DMS114 treated with DMSO at 0.1 percent for 48 hours (cell line): Measurements from ENCODE around the gene LSAMP.

Source experiments
- DNase-seq: peaks from one replicate; lab custom pipeline; 2025; ENCODE audit not compliant: unreplicated experiment; lab: John Stamatoyannopoulos, UW

LSAMP gene

DNA sequence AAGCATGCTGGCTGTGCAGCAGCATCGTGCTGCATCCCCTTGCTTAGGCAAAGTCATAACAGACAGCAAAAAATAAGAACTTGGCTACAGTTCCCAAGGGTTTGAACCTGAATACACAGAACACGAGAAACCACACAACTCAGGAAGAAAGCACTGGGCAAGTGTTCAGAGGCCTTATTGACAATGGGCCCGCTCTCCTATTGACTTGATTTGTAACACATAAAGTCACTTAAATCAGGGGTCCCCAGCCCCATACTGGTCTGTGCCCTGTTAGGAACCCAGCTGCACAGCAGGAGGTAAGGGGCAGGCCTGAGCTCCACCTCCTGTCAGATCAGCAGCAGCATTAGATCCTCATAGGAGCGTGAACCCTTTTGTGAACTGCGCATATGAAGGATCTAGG, 145.1 kb downstream of the LSAMP start:
- DNase-seq, result no peak

DNA sequence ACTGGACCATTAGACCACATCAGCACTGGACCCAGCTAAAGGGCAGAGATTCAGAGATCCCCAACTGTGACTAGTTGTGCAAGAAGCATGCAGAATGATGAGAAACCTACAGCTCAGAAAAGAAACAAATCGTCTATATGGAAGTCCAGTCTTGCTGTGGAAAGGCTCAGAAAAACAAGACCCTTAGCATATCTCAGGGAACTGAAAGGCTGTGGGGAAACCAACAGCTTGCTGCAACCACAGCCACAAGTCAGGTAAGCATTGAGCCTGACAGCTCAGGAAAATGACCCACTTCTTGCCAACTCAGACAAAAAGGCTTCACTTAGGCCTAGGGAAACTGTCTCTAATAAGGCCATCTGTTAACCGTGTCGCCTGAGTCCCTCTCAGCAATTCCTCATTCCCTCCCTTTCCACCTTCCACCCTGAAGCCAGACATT, 145.6 kb downstream of the LSAMP start:
- no peak for DNase-seq

DNA sequence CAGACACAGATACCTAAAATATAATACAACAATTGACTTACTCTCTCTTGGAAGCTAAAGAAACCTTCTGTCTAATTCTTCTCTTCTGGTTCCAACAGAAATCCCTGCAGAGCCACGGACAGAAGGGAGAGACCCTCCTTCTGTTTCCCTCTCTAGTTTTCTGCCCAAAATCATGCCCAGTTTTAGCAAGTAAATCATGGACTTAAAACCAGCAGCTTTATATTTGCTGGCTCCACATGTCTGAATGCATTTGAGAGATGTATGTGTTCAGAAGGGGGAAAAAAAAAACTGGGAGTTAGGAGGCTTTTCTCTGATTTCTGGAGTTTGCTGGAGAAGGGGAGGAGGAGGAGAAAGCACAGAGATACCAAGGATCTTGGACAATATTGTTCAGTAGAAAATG, 147.1 kb downstream of the LSAMP start:
- DNase-seq, result no peak

DNA sequence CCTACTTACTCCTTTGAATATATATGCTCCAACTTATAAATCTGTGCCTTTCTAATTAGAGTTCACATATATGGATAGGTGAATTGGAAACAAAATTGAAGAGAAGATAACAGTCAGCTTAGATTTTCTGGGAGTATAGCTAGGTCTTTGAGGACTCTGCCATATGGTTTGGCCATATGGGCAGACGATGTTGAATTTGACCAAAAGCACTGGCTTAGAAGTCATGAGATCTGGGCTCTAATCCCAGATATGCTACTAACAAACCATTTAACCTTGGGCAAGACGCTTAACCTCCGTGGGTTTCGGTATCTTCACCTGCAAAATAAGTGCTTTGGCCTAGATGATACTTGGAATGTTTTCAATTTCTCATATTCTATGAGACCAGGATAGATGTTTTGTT, 154.1 kb downstream of the LSAMP start:
- no peak for DNase-seq

DNA sequence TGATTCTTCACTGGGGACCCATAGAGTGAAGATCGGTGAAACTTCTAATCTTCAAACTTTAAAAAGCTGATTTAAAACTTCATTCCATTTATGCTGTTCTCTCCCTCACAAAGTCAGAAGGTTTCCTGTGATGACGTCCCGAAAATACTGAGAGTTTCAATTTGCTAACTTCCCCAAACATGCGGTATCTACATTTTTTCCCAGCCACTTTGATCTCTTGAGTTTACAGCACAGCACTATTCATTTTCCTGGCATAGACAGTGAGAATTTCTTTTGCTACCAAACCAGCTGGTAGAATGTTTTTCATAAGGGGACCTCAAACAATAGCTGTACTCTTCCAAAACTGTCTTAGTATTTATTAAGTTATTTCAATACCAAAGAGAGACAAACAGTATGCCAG, 156.8 kb downstream of the LSAMP start:
- DNase-seq, result no peak

DNA sequence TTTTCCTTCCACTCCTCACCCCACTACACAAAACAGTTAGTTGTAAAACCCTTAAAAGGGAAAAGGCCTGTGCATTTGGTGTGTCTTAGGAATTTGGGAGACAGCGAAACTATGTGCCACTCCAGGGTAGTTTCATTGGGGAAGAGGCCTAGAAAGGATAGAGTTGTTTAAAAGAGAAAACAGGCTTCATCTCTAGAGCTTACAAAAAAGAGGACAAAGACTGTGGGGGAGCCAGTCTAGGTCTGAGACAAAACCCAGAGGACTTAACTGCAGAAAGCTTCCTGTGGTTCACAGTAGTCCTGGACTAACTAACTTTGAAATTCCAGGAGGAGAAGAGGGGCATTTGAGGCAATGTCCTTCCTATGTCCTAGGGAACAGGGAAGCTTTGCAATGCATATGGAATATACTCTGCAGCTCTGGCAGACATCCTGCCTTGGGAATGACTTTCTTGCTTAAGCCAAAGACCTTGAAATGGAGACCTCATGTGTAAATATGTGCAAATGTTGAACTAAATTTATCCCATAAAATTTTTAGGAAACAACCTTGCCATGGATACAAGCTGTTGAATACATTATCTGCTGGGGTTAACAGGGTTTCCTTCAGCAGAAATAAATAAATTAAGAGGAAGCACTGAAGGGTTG, 159.4 kb downstream of the LSAMP start:
- DNase-seq, result no peak

DNA sequence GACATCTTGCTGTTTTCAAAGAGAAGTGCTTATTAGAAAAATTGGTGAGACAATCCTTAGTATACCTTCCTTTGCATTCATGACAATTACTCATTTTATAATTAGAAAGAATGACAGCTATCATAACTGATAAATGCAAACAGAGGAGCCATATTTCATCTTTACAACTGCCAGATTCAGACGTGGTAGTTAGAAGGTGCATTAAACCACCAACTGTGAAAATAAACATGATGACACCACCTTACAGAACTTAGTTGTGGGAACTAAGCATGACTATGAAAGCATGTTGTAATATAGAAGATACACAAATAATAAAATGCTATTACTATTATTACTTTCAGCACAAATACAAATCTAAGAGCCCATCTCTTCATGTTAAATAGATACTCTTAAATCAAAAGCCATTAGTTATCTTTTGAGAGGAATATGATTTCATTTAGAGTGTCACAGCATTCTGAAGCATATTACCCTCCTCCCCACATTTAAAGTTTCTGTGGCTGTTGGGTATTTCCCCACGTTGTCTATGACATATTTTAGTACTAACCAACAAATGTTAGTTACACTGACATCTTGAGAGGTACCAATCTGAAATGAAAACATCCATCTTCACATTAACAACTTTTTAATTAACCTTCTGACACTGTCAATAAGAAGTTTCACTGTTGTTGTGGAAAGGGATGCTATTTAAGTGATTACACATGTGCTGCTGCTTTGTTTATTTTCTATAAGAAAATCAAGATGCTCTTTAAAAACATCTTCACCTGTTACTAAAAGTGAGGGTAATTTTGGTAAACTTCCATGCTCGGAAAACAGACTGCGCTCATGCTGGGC, 163.8 kb downstream of the LSAMP start:
- no peak for DNase-seq

DNA sequence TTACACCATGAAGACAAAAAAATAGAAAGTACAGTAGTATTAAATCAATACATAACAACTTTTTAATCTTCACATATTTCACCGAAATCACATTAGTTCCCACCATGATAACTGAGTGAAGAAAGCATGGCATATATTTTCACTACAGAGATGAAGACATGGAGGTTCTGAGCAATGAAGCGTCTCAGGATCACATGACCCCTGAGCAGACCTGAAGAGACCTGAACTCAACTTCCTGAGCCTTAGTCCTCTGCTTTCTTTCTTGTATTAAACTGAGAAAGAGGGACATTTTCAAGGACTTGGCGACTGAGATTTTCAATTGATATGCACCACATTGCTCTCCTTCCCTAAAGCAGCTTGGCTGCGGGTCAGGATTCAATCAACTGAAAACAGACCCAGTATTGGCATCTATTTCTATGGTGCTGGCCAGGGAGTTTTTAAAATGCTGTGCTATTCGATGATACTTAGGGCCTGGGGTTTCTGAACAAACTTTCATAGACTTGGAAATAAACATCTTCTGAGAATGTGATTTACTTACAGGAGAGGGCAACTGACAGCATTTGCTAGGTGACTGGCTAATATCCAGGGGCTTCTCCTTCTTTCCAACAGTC, 165.1 kb downstream of the LSAMP start:
- no peak for DNase-seq

DNA sequence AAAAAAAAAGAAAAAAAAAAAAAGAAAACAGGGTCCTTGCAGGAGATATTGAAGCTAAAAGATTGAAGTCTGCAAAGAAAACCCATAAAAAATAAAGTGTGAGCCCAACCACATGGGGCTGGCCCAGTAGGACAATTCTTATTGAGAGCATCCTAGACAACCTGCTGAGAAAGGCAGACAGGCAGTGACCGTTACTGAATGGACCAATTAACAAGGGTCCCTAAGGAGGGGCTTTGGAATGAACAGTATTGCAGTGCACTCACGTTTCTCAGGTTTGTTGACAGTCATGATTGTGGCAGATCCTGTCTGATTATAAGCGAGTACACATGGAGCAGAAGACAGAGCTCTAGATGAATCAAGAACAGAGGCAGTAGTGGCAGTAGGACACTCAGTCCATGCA, 168.6 kb downstream of the LSAMP start:
- no peak for DNase-seq

DNA sequence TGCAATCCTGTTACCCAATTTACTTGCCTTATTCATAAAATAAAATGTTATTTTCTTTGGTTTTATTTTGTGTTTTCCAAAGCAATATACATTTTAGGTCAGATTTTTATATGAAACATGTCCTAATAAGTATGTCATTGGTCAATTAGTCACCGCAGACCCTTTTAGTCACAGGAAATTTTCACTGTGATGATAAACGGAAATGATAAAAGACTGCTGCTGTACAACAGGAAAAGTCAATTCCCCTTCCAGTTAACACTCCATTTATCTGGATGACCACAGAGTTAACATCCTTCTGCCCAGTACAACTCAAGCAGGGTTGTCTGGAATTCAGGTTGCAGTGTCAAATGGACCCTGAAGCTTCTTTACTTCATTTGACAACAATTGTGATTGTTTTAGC, 175.2 kb downstream of the LSAMP start:
- no peak for DNase-seq

DNA sequence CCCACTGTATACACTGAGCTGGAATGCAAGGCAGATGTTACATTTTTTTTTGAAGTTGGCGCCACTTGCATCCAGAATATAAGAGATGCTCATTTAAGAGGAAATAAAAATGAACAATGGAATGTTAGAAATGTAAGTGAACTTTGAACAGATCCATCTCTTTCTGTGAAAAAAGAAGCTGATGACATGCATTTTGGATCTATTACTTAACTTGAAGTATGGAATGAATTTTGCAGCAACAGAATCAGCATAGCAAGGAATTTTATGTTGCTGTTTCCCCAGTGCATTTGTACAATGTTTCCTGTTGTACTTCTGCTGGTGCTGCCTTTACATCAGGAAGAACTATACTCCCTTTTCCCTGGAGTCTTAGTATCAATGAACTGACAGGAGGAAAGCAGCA, 178.2 kb downstream of the LSAMP start:
- DNase-seq, result no peak

DNA sequence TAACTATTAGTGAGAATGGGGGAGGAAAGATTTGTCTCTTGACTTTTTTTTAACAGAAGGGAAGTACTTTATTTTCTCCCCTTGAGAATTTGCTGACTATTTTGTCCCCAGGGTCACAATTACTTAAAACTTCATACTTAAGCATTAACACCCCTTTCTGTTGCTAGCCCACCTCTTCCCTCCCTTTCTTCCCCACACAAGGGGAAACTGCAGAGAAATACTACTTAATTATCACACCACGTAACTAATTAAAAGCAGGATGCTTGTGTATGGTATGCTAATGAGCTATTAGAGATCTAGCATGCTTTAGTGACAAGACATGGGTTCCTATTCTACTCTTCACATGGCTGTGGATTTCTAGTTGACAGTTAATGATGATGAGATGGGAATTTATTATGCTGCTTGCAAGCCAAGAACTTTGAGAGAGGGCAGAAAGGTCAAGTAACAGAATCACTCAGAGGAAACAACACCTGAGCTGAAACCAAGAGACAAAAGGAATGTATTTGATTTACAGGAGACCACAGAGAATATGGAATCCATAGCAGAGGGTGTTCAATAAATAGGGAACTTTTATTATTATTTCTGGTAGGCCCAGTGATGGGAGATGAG, 179.2 kb downstream of the LSAMP start:
- no peak for DNase-seq

DNA sequence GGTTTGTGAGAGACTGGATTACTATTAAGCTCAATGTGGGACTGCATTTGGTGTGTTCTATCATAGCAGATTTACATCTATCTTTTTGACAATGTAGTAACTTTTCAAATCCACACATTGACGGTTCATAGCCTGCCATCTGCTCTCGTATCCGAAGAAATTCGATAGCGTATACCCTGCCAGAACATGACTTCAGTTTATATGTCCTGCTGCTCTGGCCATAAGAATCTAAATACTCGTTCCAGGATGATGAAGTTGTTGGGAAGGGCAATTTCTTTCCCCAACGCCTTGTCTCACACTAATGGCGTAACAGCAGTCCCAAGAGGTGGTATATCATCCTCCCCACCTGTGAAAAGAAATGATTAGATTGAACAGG, 180.0 kb downstream of the LSAMP start:
- DNase-seq, result no peak

DNA sequence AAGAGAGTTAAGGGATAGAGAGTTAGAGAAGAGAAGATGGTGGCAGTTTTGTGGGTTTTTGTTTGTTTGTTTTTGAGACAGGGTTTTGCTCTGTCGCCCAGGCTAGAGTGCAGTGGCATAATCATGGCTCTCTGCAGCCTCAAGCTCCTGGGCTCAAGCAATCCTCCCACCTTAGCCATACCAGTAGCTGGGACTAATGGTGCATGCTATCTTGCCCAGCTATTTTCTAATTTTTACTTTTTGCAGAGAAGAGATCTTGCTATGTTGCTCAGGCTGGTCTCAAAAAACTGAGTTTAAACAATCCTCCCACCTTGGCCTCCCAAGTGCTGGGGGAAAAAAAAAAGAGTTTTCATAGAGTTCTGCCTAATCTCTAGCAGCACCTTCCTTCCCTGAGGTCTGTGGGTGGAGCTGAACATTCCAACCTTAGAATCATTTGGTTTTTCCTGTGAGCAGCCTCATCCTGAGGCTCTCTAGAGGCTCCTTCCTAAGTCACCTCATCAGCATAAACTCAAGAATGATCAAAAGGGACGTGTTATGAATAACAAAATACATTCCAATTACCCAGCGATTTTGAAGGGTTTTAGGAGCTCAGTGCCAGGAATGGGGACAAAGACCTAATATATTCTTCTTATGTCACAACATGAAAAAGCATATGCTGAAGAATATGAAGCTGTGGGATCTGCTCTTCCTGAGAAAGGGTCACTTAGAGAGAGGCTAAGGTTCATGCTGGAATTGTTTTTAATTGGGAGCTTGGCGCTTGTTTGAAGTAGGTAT, 180.6 kb downstream of the LSAMP start:
- no peak for DNase-seq

DNA sequence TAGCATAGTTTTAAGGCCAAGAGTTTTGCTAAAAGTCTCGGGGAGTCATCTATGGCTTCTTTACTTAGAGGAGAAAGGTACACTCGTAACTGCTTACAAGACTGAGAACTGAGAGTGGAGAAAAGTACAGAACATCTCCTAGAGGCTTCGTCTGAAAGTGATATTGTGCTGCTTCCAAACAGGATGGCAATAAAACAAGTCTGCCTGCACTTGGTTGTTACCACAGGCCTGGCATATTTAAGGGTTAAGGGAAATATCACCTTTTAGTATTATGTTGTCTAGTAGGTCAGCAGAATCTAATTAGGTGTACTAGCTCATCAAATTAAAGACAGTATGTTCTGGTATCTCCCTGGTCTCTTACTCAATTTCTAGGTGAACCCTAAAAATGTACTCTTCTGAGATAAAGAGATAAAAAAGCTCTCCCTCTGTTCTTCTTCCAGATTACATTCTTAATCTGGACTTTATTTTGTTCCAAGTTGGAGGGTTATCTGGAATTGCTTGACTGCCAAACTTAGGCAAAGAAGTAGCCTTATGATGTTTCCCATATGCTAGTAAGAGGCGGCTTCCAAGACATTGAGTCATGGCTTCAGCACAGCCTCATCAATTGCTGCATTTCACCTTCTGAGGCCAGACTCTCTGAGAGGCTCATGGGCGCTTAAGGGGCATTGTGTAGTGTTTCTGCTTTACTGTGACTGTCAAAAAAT, 181.3 kb downstream of the LSAMP start:
- DNase-seq, result no peak

DNA sequence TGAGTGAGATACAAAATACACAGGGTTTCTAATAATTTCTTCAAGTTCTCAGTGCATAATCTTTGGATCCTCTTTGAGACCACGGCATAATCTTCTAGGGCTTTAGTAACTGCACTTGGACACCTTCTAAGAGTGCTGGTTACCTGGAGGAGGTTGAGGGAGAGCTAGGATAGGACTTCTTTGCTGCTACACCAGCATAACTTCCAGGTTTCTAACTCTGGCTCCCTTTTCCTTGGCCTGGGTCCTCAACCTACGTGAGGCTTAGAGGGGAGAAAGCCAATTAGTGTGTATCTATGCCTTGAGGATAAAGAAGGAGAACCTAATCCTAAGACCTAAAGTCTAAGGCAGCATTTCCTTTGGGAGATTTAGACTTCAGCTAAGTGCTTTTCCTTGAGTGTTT, 184.8 kb downstream of the LSAMP start:
- DNase-seq, result no peak

DNA sequence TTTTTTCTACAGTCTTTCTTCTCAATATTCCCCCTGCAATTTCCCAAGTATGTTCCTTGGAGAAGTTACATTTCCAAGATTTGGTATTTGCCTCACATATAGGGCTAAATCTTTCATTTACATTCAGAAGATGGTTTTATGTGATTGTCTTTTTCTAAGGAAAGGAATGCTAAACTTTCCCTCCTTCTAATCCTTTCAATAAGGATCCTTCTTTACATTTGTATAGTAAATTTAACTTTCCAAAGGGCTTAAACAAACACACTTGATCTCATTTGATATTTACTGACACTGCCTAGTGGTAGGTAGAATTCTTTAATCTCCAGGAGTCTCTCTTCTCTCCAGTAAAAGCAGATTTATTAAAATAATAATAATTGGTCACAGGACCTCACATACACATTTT, 185.3 kb downstream of the LSAMP start:
- no peak for DNase-seq

DNA sequence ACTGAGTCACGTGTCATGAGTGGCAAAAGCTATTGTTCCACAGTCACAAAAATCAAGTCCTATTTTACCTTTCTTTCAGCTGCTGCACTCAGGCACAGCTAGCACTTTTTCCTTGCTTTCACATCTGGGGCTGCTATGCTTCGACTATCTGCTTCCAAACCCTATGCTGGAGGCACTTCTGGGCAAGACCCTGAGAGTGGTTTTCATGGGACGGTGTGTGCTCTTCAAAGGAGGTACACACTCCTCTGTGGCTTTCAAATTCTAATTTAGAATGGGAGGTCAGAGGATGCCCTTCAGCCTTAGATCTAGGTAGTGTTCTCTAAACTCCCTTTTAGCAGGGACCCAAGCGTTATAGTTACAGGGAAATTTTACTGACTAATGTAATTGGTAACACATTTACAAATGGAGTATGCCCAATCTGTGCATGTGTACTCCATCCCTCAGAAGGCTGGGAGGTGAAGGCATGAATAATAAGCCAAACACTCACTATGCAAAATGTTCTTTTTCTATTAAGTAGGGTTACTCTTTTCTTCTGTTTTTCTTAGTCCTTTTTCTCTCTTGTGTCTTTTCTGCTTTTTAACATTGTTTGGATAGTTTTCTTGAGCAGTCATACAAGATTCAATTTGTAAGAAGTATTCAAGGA, 188.3 kb downstream of the LSAMP start:
- DNase-seq, result no peak

DNA sequence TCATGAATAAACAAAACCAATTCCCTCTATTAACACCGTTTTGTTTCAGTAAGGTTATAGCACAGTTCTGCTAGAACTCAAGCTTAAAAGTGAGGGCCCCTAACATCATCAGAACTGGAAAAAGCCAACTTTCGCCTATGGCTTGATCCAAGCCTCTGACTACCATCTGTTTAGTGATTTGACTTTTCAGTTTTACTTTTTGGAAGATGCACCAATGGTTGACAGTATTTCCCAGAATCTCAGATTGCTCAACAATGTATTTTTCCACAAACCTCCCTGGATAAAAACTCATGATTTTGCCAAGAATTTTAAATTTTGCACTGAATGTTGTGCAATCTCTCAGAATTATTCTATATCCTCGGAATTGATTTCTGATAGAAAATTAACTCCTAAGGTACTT, 190.7 kb downstream of the LSAMP start:
- no peak for DNase-seq

DNA sequence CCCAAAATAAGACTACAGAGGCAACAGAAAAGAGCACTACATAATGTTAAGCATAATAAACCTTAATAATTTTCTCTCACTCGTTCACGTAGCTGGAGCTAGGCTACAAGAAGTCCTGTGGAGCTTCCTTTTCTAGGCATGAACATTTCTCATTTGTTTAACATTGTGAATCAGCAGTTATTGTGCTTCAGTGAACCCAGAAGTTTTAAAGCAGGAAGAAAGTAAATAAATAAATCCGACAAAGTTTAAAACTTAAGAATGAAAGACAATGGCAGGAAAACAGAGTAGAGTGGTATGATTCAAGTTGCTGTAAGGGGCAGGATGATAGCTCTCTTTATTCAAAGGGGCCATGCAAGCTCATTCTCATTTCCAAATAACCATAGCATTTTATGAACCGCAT, 191.8 kb downstream of the LSAMP start:
- no peak for DNase-seq
